ENCODE results near the gene BEX3. TPM values are rescaled to one million over a fixed set of nuclear protein-coding genes. Genes with fewer than 3 reads are reported as not detected.

The BEX3 gene
- total RNA-seq, 1 experiment from 2014 or later: 263 TPM

DNA sequence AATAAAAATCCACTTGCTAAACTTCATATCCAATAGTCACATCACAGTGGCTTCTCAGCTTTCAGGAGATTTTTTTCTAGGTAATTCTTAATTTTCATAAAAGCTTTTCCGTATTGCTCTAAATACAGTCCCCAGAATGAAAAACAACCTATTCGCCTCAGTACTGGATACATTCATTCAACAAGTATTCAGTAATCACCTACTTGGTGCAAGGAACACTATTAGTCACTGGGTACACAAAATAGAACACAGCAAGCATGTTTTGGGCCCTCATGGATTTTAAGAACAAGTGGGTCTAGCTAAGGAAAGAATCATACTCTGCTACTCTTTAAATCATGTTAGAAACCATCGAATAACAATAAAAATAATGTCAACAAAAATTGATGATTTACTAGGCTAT, 2.8 kb upstream of the BEX3 start (continued):
- no peak for TF ChIP-seq ELF4 (CRISPR knock-in tag; IDR thresholded peaks at IDR 0.05; ENCODE audit: low read depth)
- no peak for TF ChIP-seq SOX15 (CRISPR knock-in tag; IDR thresholded peaks at IDR 0.05)
- no peak for TF ChIP-seq MLX (CRISPR knock-in tag; IDR thresholded peaks at IDR 0.05)

GRCh38 chrX:103376979-103377324, 614 bp downstream of the BEX3 start:
- peak; percentile 26 for DNase-seq (ENCODE audit: low spot score)
- peak; percentile 43 for ATAC-seq
- Mint-ChIP-seq H3K36me3 (peaks cover 22% of the 10 kb centered on the region), H3K4me1 (peaks cover 12% of the 10 kb centered on the region), H3K4me3 (peak overlapping the region; percentile 74), H3K27me3 (ENCODE audit: low read depth) (no peaks in the 10 kb centered on the region), H3K9me3 (no peaks in the 10 kb centered on the region), H3K27ac (peak overlapping the region; percentile 97)
- CTCF ChIA-PET: interaction anchor here (1.4 kb wide), 1 partner anchor 87 kb away, joined by 11 read pairs; no protein-coding TSS in a partner anchor
- POLR2A ChIA-PET: interaction anchor here (0.5 to 2.3 kb wide), 6 partner anchors 15 to 162 kb away, joined by 3 to 25 read pairs (median 4); partner anchors contain the start of genes BEX4 and TCEAL9
- TF ChIP-seq MYBL2 (CRISPR knock-in tag; IDR thresholded peaks at IDR 0.05) (no peak), TP53 (CRISPR knock-in tag; IDR thresholded peaks at IDR 0.05) (no peak), SOX15 (CRISPR knock-in tag; IDR thresholded peaks at IDR 0.05) (no peak)

DNA sequence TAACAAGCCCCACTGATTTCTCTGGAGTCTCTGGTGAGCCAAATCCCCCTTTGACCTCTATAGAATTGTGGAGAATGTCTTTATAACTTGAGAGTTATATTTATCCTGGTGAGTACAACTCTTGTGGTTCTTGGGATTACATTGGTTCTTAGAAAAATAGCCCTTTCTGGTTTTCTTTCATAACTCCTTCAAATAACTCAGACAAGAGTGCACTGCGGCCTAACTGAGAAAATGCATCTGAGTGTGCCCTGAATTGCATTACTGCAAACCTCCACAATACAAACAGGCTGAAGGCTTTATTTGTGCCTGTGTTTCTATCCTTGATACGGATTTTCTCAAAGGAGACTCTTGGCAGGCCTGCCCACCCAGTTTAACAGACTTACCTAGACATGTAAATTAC, 2.7 kb downstream of the BEX3 start:
- Mint-ChIP-seq H3K4me1 (peaks cover 9% of the 10 kb centered on the region; the same call in 1 of the 2 replicates), H3K27ac (peak overlapping the region; percentile 79; the same call in 1 of the 2 replicates)

More for the DNA sequence above, 2.7 kb downstream of the BEX3 start:
- Mint-ChIP-seq H3K9me3 (no peaks in the 10 kb centered on the region), H3K36me3 (peaks cover 22% of the 10 kb centered on the region), H3K27me3 (ENCODE audit: low read depth) (no peaks in the 10 kb centered on the region), H3K4me3 (no peak overlapping the region)
- CTCF ChIA-PET: no interaction called here
- ATAC-seq: no peak
- TF ChIP-seq NR2C2 (CRISPR knock-in tag; IDR thresholded peaks at IDR 0.05) (no peak), PREB (CRISPR knock-in tag; IDR thresholded peaks at IDR 0.05; ENCODE audit: borderline replicate concordance) (no peak), SMAD4 (CRISPR knock-in tag; IDR thresholded peaks at IDR 0.05) (no peak), ZNF121 (CRISPR knock-in tag; IDR thresholded peaks at IDR 0.05) (no peak), NR3C1 (CRISPR knock-in tag; conservative IDR thresholded peaks at IDR 0.05; ENCODE audit: low read depth) (no peak), USF1 (CRISPR knock-in tag; IDR thresholded peaks at IDR 0.05) (no peak), MAX (CRISPR knock-in tag; IDR thresholded peaks at IDR 0.05) (no peak), USF2 (CRISPR knock-in tag; IDR thresholded peaks at IDR 0.05) (no peak), TEAD4 (CRISPR knock-in tag; IDR thresholded peaks at IDR 0.05) (no peak), ATF3 (CRISPR knock-in tag; conservative IDR thresholded peaks at IDR 0.05) (no peak), IRF1 (CRISPR knock-in tag; IDR thresholded peaks at IDR 0.05) (no peak), SMAD3 (CRISPR knock-in tag; IDR thresholded peaks at IDR 0.05; ENCODE audit: borderline replicate concordance) (no peak), EMX1 (CRISPR knock-in tag; IDR thresholded peaks at IDR 0.05) (no peak), CREB1 (CRISPR knock-in tag; IDR thresholded peaks at IDR 0.05) (no peak), ZNF281 (CRISPR knock-in tag; IDR thresholded peaks at IDR 0.05) (no peak)
- TF ChIP-seq, protein P1, sequence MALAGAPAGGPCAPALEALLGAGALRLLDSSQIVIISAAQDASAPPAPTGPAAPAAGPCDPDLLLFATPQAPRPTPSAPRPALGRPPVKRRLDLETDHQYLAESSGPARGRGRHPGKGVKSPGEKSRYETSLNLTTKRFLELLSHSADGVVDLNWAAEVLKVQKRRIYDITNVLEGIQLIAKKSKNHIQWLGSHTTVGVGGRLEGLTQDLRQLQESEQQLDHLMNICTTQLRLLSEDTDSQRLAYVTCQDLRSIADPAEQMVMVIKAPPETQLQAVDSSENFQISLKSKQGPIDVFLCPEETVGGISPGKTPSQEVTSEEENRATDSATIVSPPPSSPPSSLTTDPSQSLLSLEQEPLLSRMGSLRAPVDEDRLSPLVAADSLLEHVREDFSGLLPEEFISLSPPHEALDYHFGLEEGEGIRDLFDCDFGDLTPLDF (CRISPR knock-in tag; IDR thresholded peaks at IDR 0.05): no peak
- TF ChIP-seq, protein P2, sequence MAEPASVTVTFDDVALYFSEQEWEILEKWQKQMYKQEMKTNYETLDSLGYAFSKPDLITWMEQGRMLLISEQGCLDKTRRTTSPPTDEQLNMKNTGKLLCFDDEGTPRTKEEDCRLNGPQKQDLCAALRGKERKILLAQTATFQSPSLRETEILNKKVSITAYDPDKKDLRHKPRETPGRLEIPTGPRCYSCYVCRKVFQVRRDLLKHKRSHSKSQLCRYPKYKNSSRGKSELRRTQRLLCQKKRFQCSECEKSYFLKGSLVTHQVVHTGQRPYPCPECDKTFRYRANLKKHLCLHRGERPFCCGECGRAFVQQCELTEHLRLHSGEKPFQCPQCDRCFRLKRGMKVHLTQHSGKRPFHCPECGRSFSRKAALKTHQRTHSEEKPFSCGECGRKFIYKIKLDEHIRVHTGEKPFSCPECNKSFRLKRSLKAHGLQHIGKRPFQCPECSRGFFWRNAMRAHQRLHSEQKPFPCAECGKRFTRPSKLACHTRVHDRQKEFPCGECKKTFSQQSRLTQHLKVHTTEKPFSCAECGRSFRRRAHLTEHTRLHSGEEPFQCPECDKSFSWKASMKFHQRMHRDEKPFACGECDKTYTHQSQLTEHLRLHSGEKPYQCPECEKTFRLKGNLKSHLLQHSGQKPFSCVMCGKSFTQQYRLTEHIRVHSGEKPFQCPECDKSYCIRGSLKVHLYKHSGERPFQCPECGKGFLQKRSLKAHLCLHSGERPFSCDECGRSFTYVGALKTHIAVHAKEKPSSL (CRISPR knock-in tag; conservative IDR thresholded peaks at IDR 0.05): no peak
- POLR2A ChIA-PET: no interaction called here
- DNase-seq (ENCODE audit: low spot score): no peak

Data from WTC11 (cell line).